NT2/D1 (cell line): ENCODE results near the gene RNF220.

Experiments used
- DNase-seq: peaks from one replicate; pipeline ENCODE4 v3.0.0-alpha.2; 2011; ENCODE audit warnings: low read depth, low spot score
- H3K27me3 ChIP-seq: 2 replicates; pipeline ENCODE4 v1.6.0; 2011; ENCODE audit warnings: mild to moderate bottlenecking; ENCODE audit not compliant: insufficient read length, insufficient read depth
- H3K36me3 ChIP-seq: 2 replicates; pipeline ENCODE4 v1.6.1; 2011; ENCODE audit warnings: mild to moderate bottlenecking, low read length, mixed read lengths; ENCODE audit not compliant: insufficient read depth, insufficient read length
- H3K4me1 ChIP-seq: 2 replicates; pipeline ENCODE4 v1.5.1; 2011; ENCODE audit not compliant: insufficient read depth, insufficient read length
- H3K4me3 ChIP-seq: 2 replicates; pipeline ENCODE4 v1.5.1; 2011; ENCODE audit warnings: low read depth; ENCODE audit not compliant: insufficient read length
- H3K9ac ChIP-seq: 2 replicates; pipeline ENCODE4 v1.6.0; 2011; ENCODE audit warnings: low read depth; ENCODE audit not compliant: insufficient read length
- H3K9me3 ChIP-seq: 2 replicates; pipeline ENCODE4 v1.5.1; 2011; ENCODE audit warnings: mild to moderate bottlenecking, low read length; ENCODE audit not compliant: insufficient read depth
- SUZ12 ChIP-seq: IDR thresholded peaks from 2 replicates; pipeline ENCODE4 v1.6.1; 2011; ENCODE audit not compliant: insufficient read length, insufficient read depth; ENCODE audit errors: extremely low read depth
- YY1 ChIP-seq: IDR thresholded peaks from 2 replicates; pipeline ENCODE4 v1.6.1; 2011; ENCODE audit not compliant: insufficient read length, insufficient read depth
- ZNF274 ChIP-seq: IDR thresholded peaks from 2 replicates; pipeline ENCODE4 v1.6.1; 2011; ENCODE audit warnings: mild to moderate bottlenecking, low read depth, low read length

Gene RNF220

GRCh38 chr1:44592208-44593145, 187.4 kb downstream of the RNF220 start:
- Histone ChIP-seq H3K36me3 (no peaks in the 10 kb centered on the region), H3K27me3 (peaks cover 27% of the 10 kb centered on the region), H3K9ac (peak overlapping the region; percentile 51), H3K4me1 (peaks cover 23% of the 10 kb centered on the region), H3K9me3 (no peaks in the 10 kb centered on the region), H3K4me3 (no peak overlapping the region)
- TF ChIP-seq YY1 (no peak), SUZ12 (no peak), ZNF274 (no peak)
- no peak for DNase-seq

- no peaks in the 10 kb centered on the region for H3K9me3 ChIP-seq
- no peak for DNase-seq
- H3K9ac ChIP-seq: no peak overlapping the region
- peaks cover 20% of the 10 kb centered on the region for H3K4me1 ChIP-seq
- TF ChIP-seq ZNF274: no peak
- TF ChIP-seq SUZ12: no peak
- TF ChIP-seq YY1: no peak
- no peaks in the 10 kb centered on the region for H3K36me3 ChIP-seq
- H3K4me3 ChIP-seq: no peak overlapping the region
- peaks cover 33% of the 10 kb centered on the region for H3K27me3 ChIP-seq
These were observed 189.3 kb downstream of the RNF220 start for GRCh38 chr1:44594353-44594752.

- Histone ChIP-seq H3K9me3 (no peaks in the 10 kb centered on the region), H3K9ac (no peak overlapping the region), H3K4me3 (no peak overlapping the region), H3K36me3 (no peaks in the 10 kb centered on the region), H3K4me1 (peaks cover 20% of the 10 kb centered on the region), H3K27me3 (peaks cover 35% of the 10 kb centered on the region)
- TF ChIP-seq YY1: no peak
- TF ChIP-seq ZNF274: no peak
- TF ChIP-seq SUZ12: no peak
- DNase-seq: peak; percentile 71
These were observed 190.0 kb downstream of the RNF220 start for GRCh38 chr1:44594871-44595735.

GRCh38 chr1:44596511-44596910, 191.5 kb downstream of the RNF220 start:
- no peak for DNase-seq
- no peak overlapping the region for H3K9ac ChIP-seq
- no peaks in the 10 kb centered on the region for H3K36me3 ChIP-seq
- TF ChIP-seq ZNF274 (no peak), SUZ12 (no peak), YY1 (no peak)
- H3K4me1 ChIP-seq: peaks cover 20% of the 10 kb centered on the region
- no peaks in the 10 kb centered on the region for H3K9me3 ChIP-seq
- H3K4me3 ChIP-seq: no peak overlapping the region
- H3K27me3 ChIP-seq: peaks cover 41% of the 10 kb centered on the region

- Histone ChIP-seq H3K4me3 (no peak overlapping the region), H3K27me3 (peaks cover 51% of the 10 kb centered on the region), H3K9me3 (no peaks in the 10 kb centered on the region), H3K36me3 (no peaks in the 10 kb centered on the region), H3K4me1 (peaks cover 9% of the 10 kb centered on the region), H3K9ac (no peak overlapping the region)
- no peak for TF ChIP-seq YY1
- TF ChIP-seq ZNF274: no peak
- TF ChIP-seq SUZ12: no peak
- DNase-seq: no peak
These were observed 193.1 kb downstream of the RNF220 start for GRCh38 chr1:44598167-44598566.

GRCh38 chr1:44602634-44603628, 197.9 kb downstream of the RNF220 start:
- DNase-seq: no peak
- Histone ChIP-seq H3K4me3 (no peak overlapping the region), H3K36me3 (no peaks in the 10 kb centered on the region), H3K9ac (no peak overlapping the region), H3K9me3 (no peaks in the 10 kb centered on the region), H3K4me1 (peaks cover 4% of the 10 kb centered on the region), H3K27me3 (peaks cover 31% of the 10 kb centered on the region)
- TF ChIP-seq SUZ12 (no peak), ZNF274 (no peak), YY1 (no peak)
